Measurements from ENCODE around the gene GALK1. TPM values are rescaled to one million over a fixed set of nuclear protein-coding genes. Genes with fewer than 3 reads are reported as not detected.

Gene GALK1
- total and polyA plus RNA-seq, 2 of the 13 experiments (the other 11 are each of a cell fraction or from before 2014, with no cell fraction given): 59.9 to 93.6 TPM

DNA sequence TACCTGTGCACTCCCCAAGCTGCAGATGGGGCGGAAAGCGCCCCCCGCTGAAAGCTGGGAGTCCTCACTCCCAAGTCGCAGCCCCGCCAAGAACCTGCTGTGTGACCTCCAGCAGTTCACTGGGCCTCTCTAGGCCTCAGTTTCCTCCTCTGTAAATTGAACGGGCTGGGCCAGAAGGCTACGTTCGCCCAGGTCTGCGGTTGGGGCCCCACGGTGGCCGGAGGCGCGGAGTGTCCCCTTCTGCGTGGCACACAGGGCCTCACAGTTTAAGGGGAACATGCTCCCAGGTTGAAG is 628 bp downstream of the GALK1 start (continued):
- TF ChIP-seq, protein P1, sequence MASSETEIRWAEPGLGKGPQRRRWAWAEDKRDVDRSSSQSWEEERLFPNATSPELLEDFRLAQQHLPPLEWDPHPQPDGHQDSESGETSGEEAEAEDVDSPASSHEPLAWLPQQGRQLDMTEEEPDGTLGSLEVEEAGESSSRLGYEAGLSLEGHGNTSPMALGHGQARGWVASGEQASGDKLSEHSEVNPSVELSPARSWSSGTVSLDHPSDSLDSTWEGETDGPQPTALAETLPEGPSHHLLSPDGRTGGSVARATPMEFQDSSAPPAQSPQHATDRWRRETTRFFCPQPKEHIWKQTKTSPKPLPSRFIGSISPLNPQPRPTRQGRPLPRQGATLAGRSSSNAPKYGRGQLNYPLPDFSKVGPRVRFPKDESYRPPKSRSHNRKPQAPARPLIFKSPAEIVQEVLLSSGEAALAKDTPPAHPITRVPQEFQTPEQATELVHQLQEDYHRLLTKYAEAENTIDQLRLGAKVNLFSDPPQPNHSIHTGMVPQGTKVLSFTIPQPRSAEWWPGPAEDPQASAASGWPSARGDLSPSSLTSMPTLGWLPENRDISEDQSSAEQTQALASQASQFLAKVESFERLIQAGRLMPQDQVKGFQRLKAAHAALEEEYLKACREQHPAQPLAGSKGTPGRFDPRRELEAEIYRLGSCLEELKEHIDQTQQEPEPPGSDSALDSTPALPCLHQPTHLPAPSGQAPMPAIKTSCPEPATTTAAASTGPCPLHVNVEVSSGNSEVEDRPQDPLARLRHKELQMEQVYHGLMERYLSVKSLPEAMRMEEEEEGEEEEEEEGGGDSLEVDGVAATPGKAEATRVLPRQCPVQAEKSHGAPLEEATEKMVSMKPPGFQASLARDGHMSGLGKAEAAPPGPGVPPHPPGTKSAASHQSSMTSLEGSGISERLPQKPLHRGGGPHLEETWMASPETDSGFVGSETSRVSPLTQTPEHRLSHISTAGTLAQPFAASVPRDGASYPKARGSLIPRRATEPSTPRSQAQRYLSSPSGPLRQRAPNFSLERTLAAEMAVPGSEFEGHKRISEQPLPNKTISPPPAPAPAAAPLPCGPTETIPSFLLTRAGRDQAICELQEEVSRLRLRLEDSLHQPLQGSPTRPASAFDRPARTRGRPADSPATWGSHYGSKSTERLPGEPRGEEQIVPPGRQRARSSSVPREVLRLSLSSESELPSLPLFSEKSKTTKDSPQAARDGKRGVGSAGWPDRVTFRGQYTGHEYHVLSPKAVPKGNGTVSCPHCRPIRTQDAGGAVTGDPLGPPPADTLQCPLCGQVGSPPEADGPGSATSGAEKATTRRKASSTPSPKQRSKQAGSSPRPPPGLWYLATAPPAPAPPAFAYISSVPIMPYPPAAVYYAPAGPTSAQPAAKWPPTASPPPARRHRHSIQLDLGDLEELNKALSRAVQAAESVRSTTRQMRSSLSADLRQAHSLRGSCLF (CRISPR knock-in tag; IDR thresholded peaks at IDR 0.05; ENCODE audit: borderline replicate concordance): no peak; the same call in 1 of the 2 replicates
- TF ChIP-seq ZNF607 (CRISPR knock-in tag; IDR thresholded peaks at IDR 0.05; ENCODE audit: borderline replicate concordance) (no peak; the same call in 1 of the 2 replicates), ZFP82 (CRISPR knock-in tag; IDR thresholded peaks at IDR 0.05; ENCODE audit: borderline replicate concordance) (no peak), RBM39 (IDR thresholded peaks at IDR 0.05; ENCODE audit: low read depth, low read length, poor library complexity, severe bottlenecking) (no peak), SRSF1 (optimal IDR thresholded peaks at IDR 0.05; ENCODE audit: low read depth, low read length) (peak; percentile 9), NONO (IDR thresholded peaks at IDR 0.05) (no peak), NONO (CRISPR knock-in tag; conservative IDR thresholded peaks at IDR 0.05) (no peak), NFIC (IDR thresholded peaks at IDR 0.05; ENCODE audit: low read length) (no peak), ATF3 (CRISPR knock-in tag; IDR thresholded peaks at IDR 0.05) (no peak), ZBTB1 (CRISPR knock-in tag; IDR thresholded peaks at IDR 0.05; ENCODE audit: borderline replicate concordance) (no peak), ZNF652 (CRISPR knock-in tag; IDR thresholded peaks at IDR 0.05; ENCODE audit: borderline replicate concordance, low read depth) (no peak), NFKB2 (CRISPR knock-in tag; IDR thresholded peaks at IDR 0.05; ENCODE audit: borderline replicate concordance) (peak; percentile 23; the same call in 1 of the 2 replicates), ZNF710 (CRISPR knock-in tag; IDR thresholded peaks at IDR 0.05; ENCODE audit: borderline replicate concordance) (no peak), NFIB (CRISPR knock-in tag; IDR thresholded peaks at IDR 0.05; ENCODE audit: borderline replicate concordance) (no peak)
- TF ChIP-seq, protein P2, sequence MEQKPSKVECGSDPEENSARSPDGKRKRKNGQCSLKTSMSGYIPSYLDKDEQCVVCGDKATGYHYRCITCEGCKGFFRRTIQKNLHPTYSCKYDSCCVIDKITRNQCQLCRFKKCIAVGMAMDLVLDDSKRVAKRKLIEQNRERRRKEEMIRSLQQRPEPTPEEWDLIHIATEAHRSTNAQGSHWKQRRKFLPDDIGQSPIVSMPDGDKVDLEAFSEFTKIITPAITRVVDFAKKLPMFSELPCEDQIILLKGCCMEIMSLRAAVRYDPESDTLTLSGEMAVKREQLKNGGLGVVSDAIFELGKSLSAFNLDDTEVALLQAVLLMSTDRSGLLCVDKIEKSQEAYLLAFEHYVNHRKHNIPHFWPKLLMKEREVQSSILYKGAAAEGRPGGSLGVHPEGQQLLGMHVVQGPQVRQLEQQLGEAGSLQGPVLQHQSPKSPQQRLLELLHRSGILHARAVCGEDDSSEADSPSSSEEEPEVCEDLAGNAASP (CRISPR knock-in tag; IDR thresholded peaks at IDR 0.05; ENCODE audit: borderline replicate concordance): no peak; the same call in 1 of the 2 replicates

Data from HepG2 (cell line).